Measurements from ENCODE around the gene MYO18B. TPM values are rescaled to one million over a fixed set of nuclear protein-coding genes. Genes with fewer than 3 reads are reported as not detected.

MYO18B gene
- total RNA-seq, 1 donor from 2014 or later: 0.07 TPM

DNA sequence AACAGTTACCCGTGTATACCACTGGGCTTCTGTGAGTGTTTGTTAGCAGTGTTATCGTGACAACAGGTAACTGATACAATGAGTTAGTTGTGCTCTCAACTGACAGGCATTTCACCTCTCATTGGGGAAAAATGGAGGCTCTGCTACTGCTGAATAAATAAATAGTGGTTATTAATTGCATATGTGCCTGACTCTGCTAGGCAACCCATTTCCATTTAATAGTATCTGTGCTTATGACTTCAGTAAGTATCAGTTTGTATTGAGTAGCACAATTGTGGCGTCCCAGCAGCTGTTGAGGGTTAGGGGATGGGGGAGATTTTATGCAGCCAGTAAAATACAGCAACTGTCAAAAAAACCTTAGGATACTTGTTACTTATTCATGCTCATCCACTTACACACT is 303.9 kb downstream of the MYO18B start:
- no peaks in the 10 kb centered on the region for H3K4me1 Mint-ChIP-seq
- H3K27ac Mint-ChIP-seq: no peak overlapping the region
- H3K36me3 Mint-ChIP-seq: no peaks in the 10 kb centered on the region
- H3K4me3 Mint-ChIP-seq: no peak overlapping the region
- no peak for DNase-seq (ENCODE audit: low spot score in 2 of 2, unreplicated experiment in 2 of 2)
- TF ChIP-seq, protein P1, sequence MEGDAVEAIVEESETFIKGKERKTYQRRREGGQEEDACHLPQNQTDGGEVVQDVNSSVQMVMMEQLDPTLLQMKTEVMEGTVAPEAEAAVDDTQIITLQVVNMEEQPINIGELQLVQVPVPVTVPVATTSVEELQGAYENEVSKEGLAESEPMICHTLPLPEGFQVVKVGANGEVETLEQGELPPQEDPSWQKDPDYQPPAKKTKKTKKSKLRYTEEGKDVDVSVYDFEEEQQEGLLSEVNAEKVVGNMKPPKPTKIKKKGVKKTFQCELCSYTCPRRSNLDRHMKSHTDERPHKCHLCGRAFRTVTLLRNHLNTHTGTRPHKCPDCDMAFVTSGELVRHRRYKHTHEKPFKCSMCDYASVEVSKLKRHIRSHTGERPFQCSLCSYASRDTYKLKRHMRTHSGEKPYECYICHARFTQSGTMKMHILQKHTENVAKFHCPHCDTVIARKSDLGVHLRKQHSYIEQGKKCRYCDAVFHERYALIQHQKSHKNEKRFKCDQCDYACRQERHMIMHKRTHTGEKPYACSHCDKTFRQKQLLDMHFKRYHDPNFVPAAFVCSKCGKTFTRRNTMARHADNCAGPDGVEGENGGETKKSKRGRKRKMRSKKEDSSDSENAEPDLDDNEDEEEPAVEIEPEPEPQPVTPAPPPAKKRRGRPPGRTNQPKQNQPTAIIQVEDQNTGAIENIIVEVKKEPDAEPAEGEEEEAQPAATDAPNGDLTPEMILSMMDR (IDR thresholded peaks at IDR 0.05; ENCODE audit: unreplicated experiment): no peak
- no peaks in the 10 kb centered on the region for H3K9me3 Mint-ChIP-seq
- H3K27me3 Mint-ChIP-seq (ENCODE audit: low read depth): peaks cover 46% of the 10 kb centered on the region

DNA sequence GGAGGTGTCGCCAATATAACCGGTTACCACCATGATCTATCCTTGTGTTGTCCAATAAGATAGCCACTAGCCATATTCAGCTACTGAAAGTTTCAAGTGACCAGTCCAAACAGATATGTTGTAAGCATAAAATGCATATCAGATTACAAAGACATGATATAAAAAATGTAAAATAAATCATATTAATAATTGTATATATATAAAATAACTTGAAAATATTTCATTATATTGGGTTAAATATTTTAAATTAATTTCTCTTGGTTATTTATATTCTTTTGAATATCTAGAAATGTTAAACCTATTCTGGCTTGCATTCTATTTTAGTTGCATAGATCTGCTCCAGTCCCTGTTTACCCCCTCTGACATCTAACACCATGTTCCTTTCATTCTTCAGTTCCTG is 305.5 kb downstream of the MYO18B start:
- Mint-ChIP-seq H3K36me3 (no peaks in the 10 kb centered on the region), H3K27me3 (ENCODE audit: low read depth) (peaks cover 58% of the 10 kb centered on the region), H3K27ac (no peak overlapping the region), H3K9me3 (no peaks in the 10 kb centered on the region), H3K4me3 (no peak overlapping the region), H3K4me1 (no peaks in the 10 kb centered on the region)
- no peak for DNase-seq (ENCODE audit: low spot score in 2 of 2, unreplicated experiment in 2 of 2)
- TF ChIP-seq, protein P1 (IDR thresholded peaks at IDR 0.05; ENCODE audit: unreplicated experiment): no peak

DNA sequence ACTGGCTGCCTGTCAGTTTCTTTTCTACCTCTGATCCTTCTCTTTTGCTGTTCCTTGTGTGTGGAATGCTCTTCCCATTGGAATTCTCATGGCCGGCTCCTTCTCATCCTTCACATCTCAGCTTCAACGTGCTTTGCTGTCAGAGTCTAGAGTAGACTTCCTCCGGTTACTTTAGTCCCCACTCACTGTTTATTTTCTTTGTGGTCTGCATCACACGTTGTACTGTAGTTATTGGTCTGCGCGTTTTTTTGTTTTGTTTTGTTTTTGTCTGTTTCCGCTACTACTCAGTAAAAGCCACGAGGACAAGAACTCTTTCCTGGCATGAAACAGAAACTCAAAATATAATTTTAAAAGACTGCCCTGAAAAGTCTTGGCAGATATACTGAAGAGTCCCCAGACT is 305.9 kb downstream of the MYO18B start:
- H3K36me3 Mint-ChIP-seq: no peaks in the 10 kb centered on the region
- no peaks in the 10 kb centered on the region for H3K9me3 Mint-ChIP-seq
- H3K27me3 Mint-ChIP-seq (ENCODE audit: low read depth): peaks cover 59% of the 10 kb centered on the region
- H3K4me1 Mint-ChIP-seq: no peaks in the 10 kb centered on the region
- TF ChIP-seq, protein P1 (IDR thresholded peaks at IDR 0.05; ENCODE audit: unreplicated experiment): no peak
- DNase-seq (ENCODE audit: low spot score in 2 of 2, unreplicated experiment in 2 of 2): no peak
- H3K4me3 Mint-ChIP-seq: no peak overlapping the region
- no peak overlapping the region for H3K27ac Mint-ChIP-seq

DNA sequence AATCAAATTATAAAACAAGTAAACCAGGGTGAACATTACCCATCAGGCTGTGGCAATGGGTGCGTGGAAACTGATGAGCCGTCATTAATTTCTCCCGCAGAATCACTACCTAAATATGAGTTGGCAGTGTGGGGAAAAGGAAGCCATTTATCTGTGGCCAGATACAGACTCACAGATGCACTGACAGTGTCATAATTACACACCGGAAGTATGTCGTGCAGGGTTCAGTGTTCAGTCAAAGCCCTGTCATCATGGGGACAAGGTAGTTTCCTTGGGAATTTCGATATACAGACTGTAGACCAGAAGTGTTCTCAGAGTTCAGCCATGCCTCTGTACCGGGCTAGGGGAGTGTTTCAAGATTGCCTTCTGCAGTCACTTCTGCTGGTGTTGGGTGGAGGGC is 308.1 kb downstream of the MYO18B start:
- Mint-ChIP-seq H3K9me3 (no peaks in the 10 kb centered on the region), H3K27ac (no peak overlapping the region), H3K4me3 (no peak overlapping the region), H3K27me3 (ENCODE audit: low read depth) (peaks cover 65% of the 10 kb centered on the region), H3K36me3 (no peaks in the 10 kb centered on the region), H3K4me1 (no peaks in the 10 kb centered on the region)
- TF ChIP-seq, protein P1 (IDR thresholded peaks at IDR 0.05; ENCODE audit: unreplicated experiment): no peak
- DNase-seq (ENCODE audit: low spot score in 2 of 2, unreplicated experiment in 2 of 2): no peak

DNA sequence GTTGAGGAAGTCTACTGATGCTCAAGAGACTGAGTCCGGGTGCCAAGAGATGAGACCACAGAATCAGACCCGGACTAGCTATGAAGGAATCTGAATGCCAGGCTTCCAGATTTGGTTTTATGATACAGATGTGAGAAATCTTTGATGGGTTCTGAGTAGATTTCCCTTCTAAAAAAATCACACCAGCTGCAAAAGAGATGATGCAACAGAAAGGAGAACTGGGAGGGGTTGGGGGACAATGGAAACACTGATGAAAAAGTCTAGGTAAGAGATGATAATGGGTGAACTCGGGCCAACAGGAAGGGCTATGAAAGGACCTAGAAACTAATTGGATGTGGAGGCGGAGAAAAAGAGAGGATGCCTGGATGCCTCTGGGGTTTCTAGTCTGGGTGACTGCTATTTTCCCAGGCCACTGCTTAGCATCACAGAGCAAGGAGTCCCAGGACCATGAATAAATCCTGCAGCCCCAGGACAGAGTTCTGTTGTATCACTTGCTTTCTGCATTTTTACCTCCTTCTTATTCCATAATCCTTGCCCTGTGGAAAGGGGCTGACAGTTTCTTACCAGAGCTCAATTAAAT is 311.8 kb downstream of the MYO18B start:
- Mint-ChIP-seq H3K4me1 (no peaks in the 10 kb centered on the region), H3K4me3 (no peak overlapping the region), H3K27me3 (ENCODE audit: low read depth) (peaks cover 67% of the 10 kb centered on the region), H3K27ac (no peak overlapping the region), H3K36me3 (no peaks in the 10 kb centered on the region), H3K9me3 (no peaks in the 10 kb centered on the region)
- DNase-seq (ENCODE audit: low spot score in 2 of 2, unreplicated experiment in 2 of 2): no peak
- TF ChIP-seq, protein P1 (IDR thresholded peaks at IDR 0.05; ENCODE audit: unreplicated experiment): no peak

Data from mesothelial cell of epicardium (in vitro differentiated cells).